Upper lobe of left lung (tissue), 4 donors: ENCODE data around the gene CUBN.

ENCODE experiments used
- CTCF ChIP-seq, 6 experiments: fragments of 450-650 bp in 4 of 6; fragments of 200-600 bp in 2 of 6; sonication (generic) in 2 of 6; IDR thresholded peaks; one replicate each; pipeline ENCODE4 v1.5.1; 2016 to 2019; ENCODE audit warnings: antibody characterized with exemption in 6 of 6
- EP300 ChIP-seq, 4 donors: sonication (generic); formaldehyde crosslinking; IDR thresholded peaks; one replicate each; pipeline ENCODE4 v1.5.1; 2017; ENCODE audit warnings: antibody characterized with exemption in 4 of 4, control low read depth in 2 of 4
- POLR2AphosphoS5 ChIP-seq, 2 donors: sonication (generic); formaldehyde crosslinking; IDR thresholded peaks; one replicate each; pipeline ENCODE4 v1.5.1; 2017; ENCODE audit warnings: antibody characterized with exemption in 2 of 2

- TF ChIP-seq CTCF (IDR thresholded peaks at IDR 0.05) (no peak), EP300 (IDR thresholded peaks at IDR 0.05) (no peak), POLR2AphosphoS5 (IDR thresholded peaks at IDR 0.05) (no peak)
Measured at GRCh38 chr10:17058093-17058492, 71.5 kb downstream of the CUBN start.
